Fibroblast of skin of left quadriceps (primary cell): ENCODE results near the gene TUFT1.

Experiments
- DNase-seq, 2 experiments: peaks; one replicate each; pipeline ENCODE4 v3.0.0-alpha.2; 2013; ENCODE audit warnings: low read depth in 2 of 2

The TUFT1 gene

GRCh38 chr1:151539321-151540020 lies 638 bp upstream of the TUFT1 start:
- DNase-seq = peak; percentile 66 to 71

GRCh38 chr1:151540982-151541377 lies 871 bp downstream of the TUFT1 start:
- DNase-seq = no peak

DNA sequence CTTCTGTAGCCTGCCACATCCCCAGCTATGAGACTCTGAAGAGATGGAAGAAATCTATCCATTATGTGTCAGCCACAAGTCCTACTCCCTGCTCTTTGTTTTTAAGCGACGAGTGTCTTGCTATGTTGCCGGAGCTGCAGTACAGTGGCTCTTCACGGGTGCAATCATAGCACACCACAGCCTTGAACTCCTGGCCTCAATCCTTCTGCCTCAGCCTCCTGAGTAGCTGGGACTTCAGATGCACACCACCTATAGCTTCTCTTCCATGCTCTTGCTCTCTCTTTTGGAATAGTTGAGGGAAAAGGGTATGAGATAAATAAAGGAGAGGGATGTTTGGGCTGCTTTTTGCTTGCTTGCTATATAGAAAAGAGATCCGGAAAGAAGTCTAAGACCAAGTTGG lies 1.6 kb downstream of the TUFT1 start:
- DNase-seq = no peak

DNA sequence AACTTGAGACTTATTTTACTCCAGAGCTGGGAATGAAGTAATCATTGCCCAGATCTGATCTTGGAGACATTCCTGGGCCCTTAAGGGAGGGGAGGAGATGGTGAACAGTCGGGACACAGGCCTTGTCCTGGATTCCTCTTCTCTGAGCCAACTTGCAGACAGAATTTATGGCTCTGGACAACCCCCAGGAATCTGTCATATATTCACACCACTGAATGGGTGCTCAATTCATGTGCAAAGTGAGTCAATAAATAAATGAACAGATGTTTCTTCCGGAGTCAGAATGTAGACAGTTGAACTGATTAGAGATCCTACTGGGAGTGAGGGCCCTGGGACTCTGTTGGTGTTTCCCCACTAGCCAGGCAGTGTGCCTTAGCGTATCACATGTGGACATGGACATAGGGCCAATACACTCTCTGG lies 2.6 kb downstream of the TUFT1 start:
- DNase-seq = peak; percentile 93 to 94

DNA sequence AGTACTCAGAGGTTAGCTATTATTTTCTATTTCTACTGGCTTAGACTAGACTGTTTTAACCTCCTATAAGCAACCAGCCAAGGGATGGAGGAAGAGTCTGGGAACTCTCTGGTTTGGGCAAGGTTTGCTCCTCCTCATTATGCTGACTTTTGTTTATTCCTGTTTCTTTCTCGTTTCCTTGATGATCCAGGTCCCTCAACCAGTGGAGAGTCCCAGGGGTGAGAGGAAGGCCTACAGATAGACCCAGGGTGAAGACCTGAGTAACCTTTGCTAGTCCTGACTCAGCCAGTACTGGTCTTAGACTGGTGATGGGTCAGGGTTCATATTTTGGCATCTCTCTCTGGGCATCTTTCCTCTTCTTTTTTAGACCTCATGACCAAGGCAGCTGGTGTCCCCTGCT lies 5.4 kb downstream of the TUFT1 start:
- DNase-seq = no peak

- DNase-seq = peak; percentile 25 to 36
Observed at GRCh38 chr1:151546011-151546925, 6.2 kb downstream of the TUFT1 start.

DNA sequence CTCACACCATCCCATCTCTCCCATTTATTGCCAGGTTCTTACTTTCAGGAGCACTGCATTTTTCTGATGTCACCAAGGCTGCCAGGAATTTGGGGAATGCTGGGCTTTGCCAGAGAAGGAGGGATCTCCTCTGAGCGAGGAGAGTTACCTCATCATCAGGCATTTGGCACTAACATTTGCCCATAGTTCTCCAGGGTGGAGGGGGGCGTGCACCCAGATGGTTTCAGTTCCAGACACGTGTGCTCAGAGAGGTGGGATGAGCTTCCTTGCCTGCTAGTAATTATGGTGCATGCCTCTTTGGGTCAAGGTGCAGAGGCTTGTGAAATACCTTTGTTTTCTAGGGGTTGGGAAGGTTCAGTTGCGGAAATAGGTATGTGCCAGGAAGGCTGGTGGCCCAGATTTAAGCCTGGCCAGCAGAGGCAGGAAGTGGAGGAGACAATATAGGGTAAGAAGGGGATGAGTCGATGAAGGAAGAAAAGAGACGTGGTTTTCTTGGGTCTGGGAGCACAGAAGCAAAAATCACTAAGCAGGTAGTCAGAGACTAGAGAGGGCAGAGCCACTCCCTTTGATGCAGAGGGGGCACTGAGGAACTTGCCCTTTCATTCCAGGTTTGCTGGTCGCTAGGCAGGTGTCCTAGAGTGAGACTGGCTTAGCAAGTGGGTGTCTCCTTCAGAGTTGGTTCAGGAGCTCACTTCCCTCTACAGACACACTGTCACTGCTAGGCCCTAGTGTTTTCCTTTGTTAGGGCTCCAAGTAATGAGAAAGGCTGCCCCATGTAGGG lies 7.2 kb downstream of the TUFT1 start:
- peak; percentile 94 for DNase-seq

GRCh38 chr1:151547900-151548230 lies 7.8 kb downstream of the TUFT1 start:
- DNase-seq = no peak

DNA sequence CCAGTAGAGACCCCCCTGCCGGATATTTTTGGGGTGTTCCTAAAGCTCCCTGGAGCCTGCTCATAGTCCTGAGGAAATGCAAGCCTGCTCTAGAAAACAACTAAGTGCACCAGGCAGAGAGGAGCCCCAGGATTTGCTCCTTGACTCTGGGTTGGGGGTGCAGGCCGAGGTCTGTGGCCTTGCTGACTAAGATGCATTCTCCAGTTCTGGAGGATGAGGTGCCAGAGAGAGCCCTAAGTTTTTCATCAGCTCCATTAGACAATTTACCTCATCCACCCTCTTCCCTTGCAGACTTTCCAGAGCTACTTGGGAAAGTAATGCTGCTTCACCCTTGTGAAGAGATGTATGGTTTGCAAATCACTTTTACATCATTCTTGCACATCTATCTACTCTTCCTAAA lies 9.1 kb downstream of the TUFT1 start:
- no peak for DNase-seq

GRCh38 chr1:151553659-151554058 lies 13.6 kb downstream of the TUFT1 start:
- DNase-seq = peak; percentile 22 to 26

GRCh38 chr1:151556052-151556451 lies 15.9 kb downstream of the TUFT1 start:
- no peak for DNase-seq

GRCh38 chr1:151562661-151563060 lies 22.6 kb downstream of the TUFT1 start:
- no peak for DNase-seq

- no peak for DNase-seq
Observed at GRCh38 chr1:151563376-151563775, 23.3 kb downstream of the TUFT1 start.

- no peak for DNase-seq
Observed at GRCh38 chr1:151565502-151566189, 25.5 kb downstream of the TUFT1 start.

DNA sequence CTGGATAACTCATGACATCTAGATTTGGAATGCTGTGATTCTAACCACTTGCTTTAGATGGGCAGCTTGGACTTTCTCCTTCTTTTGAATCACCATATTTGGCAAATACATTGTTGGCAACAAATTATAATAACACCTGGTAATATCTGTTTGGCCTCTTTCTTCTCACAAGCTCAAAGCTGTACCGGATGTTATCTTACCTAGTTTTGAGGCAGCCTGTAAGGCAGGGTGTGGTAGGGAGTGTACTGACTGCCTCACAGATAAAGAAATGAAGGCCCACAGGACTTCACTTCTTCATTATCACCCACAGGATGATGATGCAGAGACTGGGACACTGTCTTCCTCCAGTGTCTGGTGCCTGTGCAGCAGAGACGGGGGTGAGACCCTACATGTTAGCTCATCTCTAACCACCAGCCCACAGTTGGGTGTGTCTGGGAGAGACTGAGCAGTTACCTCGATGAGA lies 28.5 kb downstream of the TUFT1 start:
- no peak for DNase-seq

DNA sequence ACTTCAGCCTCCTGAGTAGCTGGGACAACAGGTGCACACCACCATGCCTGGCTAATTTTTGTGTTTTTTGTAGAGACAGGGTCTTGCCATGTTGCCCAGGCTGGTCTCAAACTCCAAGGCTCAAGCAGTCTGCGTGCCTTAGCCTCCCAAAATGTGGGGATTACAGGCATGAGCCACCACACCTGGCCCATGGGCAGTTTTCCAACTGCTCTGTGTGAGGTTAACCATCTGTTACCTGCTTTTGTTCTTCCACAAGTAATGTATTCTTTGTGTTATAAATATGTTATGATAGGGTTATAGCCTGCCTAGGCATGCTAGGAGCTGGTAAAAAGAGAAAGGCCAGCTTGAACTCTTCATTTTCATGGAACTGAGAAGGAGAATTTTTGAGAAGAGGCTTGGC lies 30.7 kb downstream of the TUFT1 start:
- no peak for DNase-seq

- DNase-seq = peak in 1 of 2 experiments; percentile 10
Observed at GRCh38 chr1:151574575-151575529, 34.7 kb downstream of the TUFT1 start.

GRCh38 chr1:151577173-151577572 lies 37.1 kb downstream of the TUFT1 start:
- DNase-seq = no peak

- no peak for DNase-seq
Observed at GRCh38 chr1:151578941-151579340, 38.8 kb downstream of the TUFT1 start.

DNA sequence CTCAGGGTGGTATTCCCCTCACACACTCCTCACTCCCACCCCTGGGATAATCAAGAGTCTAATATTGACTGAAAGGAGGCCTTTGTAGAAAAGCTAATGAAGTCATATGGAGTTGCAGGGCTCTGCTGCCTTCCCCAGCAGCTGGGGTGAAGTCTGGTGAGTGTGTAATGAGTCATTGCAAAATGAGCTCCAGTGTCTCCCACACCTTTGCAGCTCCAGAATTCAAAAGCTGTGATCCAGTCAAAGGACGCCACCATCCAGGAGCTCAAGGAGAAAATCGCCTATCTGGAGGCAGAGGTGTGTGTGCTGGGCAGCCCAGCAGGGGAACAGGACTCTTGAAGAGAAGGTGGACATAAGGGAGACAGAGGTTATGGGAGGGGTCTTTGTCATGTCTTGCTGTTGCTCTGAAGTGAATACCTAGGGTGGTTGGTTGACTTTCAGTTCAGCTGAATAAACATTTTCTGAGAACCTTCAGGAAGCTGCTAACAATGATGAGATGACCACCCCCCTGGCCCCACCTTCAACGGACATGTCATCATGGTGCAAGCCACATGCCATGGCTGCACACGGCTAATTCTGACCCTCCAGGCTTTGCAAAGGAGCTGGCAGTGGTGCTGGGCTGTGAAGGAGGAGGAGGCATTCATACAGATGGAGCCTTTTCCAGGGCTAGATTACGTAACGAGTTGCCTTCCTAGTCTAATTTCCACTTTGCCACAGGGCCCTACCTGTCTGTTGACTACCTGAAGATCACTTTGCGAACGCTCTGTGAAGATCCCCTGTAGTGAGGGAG lies 39.5 kb downstream of the TUFT1 start:
- no peak for DNase-seq
